ENCODE measurements around the gene POLR3H.

DNA sequence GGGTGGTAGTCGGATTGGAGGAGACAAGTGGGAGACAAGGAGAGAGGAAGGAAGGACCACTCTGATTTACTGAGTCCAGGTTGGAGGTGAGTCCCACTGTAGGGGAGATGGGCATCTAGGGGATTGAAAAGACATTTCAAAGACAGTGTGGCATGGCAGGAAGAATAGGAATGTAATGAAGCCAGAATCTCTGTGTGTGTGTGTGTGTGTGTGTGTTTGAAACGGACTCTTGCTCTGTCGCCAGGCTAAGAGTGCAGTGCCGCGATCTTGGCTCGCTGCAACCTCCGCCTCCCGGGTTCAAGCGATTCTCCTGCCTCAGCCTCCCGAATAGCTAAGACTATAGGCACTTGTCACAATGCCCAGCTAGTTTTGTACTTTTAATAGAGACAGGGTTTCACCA, 12.3 kb upstream of the POLR3H start:
- no peak for TF ChIP-seq POLR2A (IDR thresholded peaks at IDR 0.05)
- TF ChIP-seq, protein P1, sequence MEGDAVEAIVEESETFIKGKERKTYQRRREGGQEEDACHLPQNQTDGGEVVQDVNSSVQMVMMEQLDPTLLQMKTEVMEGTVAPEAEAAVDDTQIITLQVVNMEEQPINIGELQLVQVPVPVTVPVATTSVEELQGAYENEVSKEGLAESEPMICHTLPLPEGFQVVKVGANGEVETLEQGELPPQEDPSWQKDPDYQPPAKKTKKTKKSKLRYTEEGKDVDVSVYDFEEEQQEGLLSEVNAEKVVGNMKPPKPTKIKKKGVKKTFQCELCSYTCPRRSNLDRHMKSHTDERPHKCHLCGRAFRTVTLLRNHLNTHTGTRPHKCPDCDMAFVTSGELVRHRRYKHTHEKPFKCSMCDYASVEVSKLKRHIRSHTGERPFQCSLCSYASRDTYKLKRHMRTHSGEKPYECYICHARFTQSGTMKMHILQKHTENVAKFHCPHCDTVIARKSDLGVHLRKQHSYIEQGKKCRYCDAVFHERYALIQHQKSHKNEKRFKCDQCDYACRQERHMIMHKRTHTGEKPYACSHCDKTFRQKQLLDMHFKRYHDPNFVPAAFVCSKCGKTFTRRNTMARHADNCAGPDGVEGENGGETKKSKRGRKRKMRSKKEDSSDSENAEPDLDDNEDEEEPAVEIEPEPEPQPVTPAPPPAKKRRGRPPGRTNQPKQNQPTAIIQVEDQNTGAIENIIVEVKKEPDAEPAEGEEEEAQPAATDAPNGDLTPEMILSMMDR (IDR thresholded peaks at IDR 0.05) = no peak
